H1 (cell line): ENCODE data around the gene OR10AD1. TPM values are rescaled to one million over a fixed set of nuclear protein-coding genes. Genes with fewer than 3 reads are reported as not detected.

Experiments used
- CTCF ChIA-PET: fragments of 300-600 bp; sonication (Branson Sonifier 250); formaldehyde crosslinking; loops from one replicate; lab custom pipeline; 2021; ENCODE audit not compliant: partially characterized antibody; lab: Charles Lee
- POLR2A ChIA-PET: fragments of 300-600 bp; sonication (Branson Sonifier 250); formaldehyde crosslinking; loops from one replicate; lab custom pipeline; 2021; ENCODE audit warnings: inconsistent platforms; ENCODE audit not compliant: partially characterized antibody; lab: Charles Lee
- DNase-seq, 2 experiments: peaks; one replicate each; pipeline versions ENCODE4 v3.0.0 to v3.0.0-alpha.2; 2010 to 2022; ENCODE audit warnings: low spot score in 2 of 2, low read depth in 1 of 2, mixed read lengths in 1 of 2
- FAIRE-seq: peaks from 2 replicates; lab custom pipeline; 2011; peaks lifted over from hg19 to GRCh38; lab: Jason Lieb, UNC
- H2AFZ ChIP-seq: 2 replicates; pipeline ENCODE4 v1.8.1; 2012; ENCODE audit warnings: low read length, inconsistent platforms
- H2AK5ac ChIP-seq: 2 replicates; pipeline ENCODE4 v1.6.1; 2013; ENCODE audit warnings: low read depth, low read length
- H2BK120ac ChIP-seq: replicated peaks from 2 replicates; pipeline ENCODE3; 2013; ENCODE audit warnings: low read depth, low read length, inconsistent platforms
- H2BK12ac ChIP-seq: 2 replicates; pipeline ENCODE4 v1.6.1; 2013; ENCODE audit warnings: low read depth, low read length
- H2BK15ac ChIP-seq: 2 replicates; pipeline ENCODE4 v1.6.1; 2013; ENCODE audit warnings: low read length
- H2BK20ac ChIP-seq: 2 replicates; pipeline ENCODE4 v1.6.1; 2013; ENCODE audit warnings: low read length
- H2BK5ac ChIP-seq: 2 replicates; pipeline ENCODE4 v1.6.1; 2013; ENCODE audit warnings: low read depth, low read length
- H3K14ac ChIP-seq: 2 replicates; pipeline ENCODE4 v1.6.1; 2013; ENCODE audit warnings: inconsistent platforms; ENCODE audit not compliant: insufficient read length
- H3K18ac ChIP-seq: 2 replicates; pipeline ENCODE4 v1.6.1; 2013; ENCODE audit warnings: low read length; ENCODE audit errors: extremely low read depth
- H3K23ac ChIP-seq: 2 replicates; pipeline ENCODE4 v1.6.1; 2013; ENCODE audit warnings: inconsistent platforms; ENCODE audit not compliant: insufficient read length
- H3K23me2 ChIP-seq: 2 replicates; pipeline ENCODE4 v1.6.1; 2013; ENCODE audit warnings: low read depth, low read length
- H3K27ac ChIP-seq: 2 replicates; pipeline ENCODE4 v1.6.1; 2011; ENCODE audit warnings: low read depth, low read length, inconsistent platforms
- H3K27me3 ChIP-seq, 4 experiments: replicated peaks in 1 of 4; 1 replicate in 1 of 4; 2 replicates in 3 of 4; pipeline versions ENCODE4 v1.6.1 to v1.8.1; 2011 to 2013; ENCODE audit warnings: low read length in 3 of 4, mild to moderate bottlenecking in 3 of 4, inconsistent platforms in 2 of 4, mixed read lengths in 2 of 4, moderate library complexity in 1 of 4; ENCODE audit not compliant: control insufficient read depth in 3 of 4, insufficient read depth in 3 of 4; ENCODE audit errors: extremely low read depth in 1 of 4
- H3K36me3 ChIP-seq, 4 experiments: 2 replicates each; pipeline versions ENCODE4 v1.6.1 to v1.8.1; 2011 to 2013; ENCODE audit warnings: mild to moderate bottlenecking in 4 of 4, low read length in 3 of 4, moderate library complexity in 2 of 4, control low read depth in 1 of 4, inconsistent platforms in 1 of 4; ENCODE audit not compliant: insufficient read depth in 4 of 4, control insufficient read depth in 2 of 4
- H3K4ac ChIP-seq: replicated peaks from 2 replicates; pipeline ENCODE3; 2013; ENCODE audit warnings: low read length, low read depth, mixed read lengths, inconsistent platforms; ENCODE audit not compliant: insufficient read length
- H3K4me1 ChIP-seq, 4 experiments: replicated peaks in 1 of 4; 1 replicate in 1 of 4; 2 replicates in 3 of 4; pipeline versions ENCODE4 v1.6.1 to v1.8.1; 2011 to 2013; ENCODE audit warnings: low read length in 3 of 4, inconsistent platforms in 2 of 4, mixed read lengths in 1 of 4; ENCODE audit not compliant: insufficient read depth in 4 of 4, control insufficient read depth in 3 of 4
- H3K4me2 ChIP-seq, 2 experiments: 2 replicates each; pipeline versions ENCODE4 v1.6.1 to v1.8.1; 2011 to 2013; ENCODE audit warnings: low read depth in 2 of 2, low read length in 2 of 2, control low read depth in 1 of 2, inconsistent platforms in 1 of 2, mild to moderate bottlenecking in 1 of 2; ENCODE audit not compliant: insufficient read depth in 1 of 2
- H3K4me3 ChIP-seq, 4 experiments: fragments of 200-600, 300-600 bp in 1 of 4; sonication (generic), shearing (Covaris generic), sonication (Bioruptor Twin) in 1 of 4; 2 replicates each; pipeline versions ENCODE4 v1.5.1 to v1.8.1; 2011 to 2016; ENCODE audit warnings: low read length in 4 of 4, low read depth in 3 of 4, control low read depth in 2 of 4, inconsistent platforms in 2 of 4, mild to moderate bottlenecking in 2 of 4, mixed read lengths in 1 of 4, moderate library complexity in 1 of 4; ENCODE audit not compliant: insufficient read depth in 2 of 4; ENCODE audit errors: extremely low read depth in 1 of 4
- H3K56ac ChIP-seq: replicated peaks from 2 replicates; pipeline ENCODE3; 2013; ENCODE audit warnings: low read depth, mild to moderate bottlenecking, mixed read lengths, low read length, inconsistent platforms; ENCODE audit not compliant: insufficient read length
- H3K79me1 ChIP-seq: 2 replicates; pipeline ENCODE4 v1.6.1; 2013; ENCODE audit warnings: low read depth, low read length, control low read depth
- H3K79me2 ChIP-seq, 2 experiments: 2 replicates each; pipeline versions ENCODE4 v1.6.1 to v1.8.1; 2012 to 2013; ENCODE audit warnings: low read length in 2 of 2, mild to moderate bottlenecking in 2 of 2, inconsistent platforms in 1 of 2; ENCODE audit not compliant: insufficient read depth in 2 of 2, control insufficient read depth in 1 of 2
- H3K9ac ChIP-seq, 4 experiments: replicated peaks in 1 of 4; 1 replicate in 1 of 4; 2 replicates in 3 of 4; pipeline versions ENCODE4 v1.6.1 to v1.8.1; 2011 to 2013; ENCODE audit warnings: low read depth in 3 of 4, low read length in 3 of 4, control low read depth in 2 of 4, mild to moderate bottlenecking in 2 of 4, moderate library complexity in 2 of 4, inconsistent platforms in 1 of 4; ENCODE audit errors: extremely low read depth in 1 of 4
- H3K9me3 ChIP-seq, 2 experiments: 2 replicates each; pipeline versions ENCODE4 v1.6.1 to v1.8.1; 2012 to 2013; ENCODE audit warnings: mild to moderate bottlenecking in 2 of 2, moderate library complexity in 2 of 2, control low read depth in 1 of 2, inconsistent platforms in 1 of 2, low read depth in 1 of 2, low read length in 1 of 2, mixed read lengths in 1 of 2; ENCODE audit not compliant: insufficient read depth in 2 of 2
- H4K20me1 ChIP-seq, 2 experiments: replicated peaks in 1 of 2; 2 replicates each; pipeline versions ENCODE3 to v1.8.1; 2011 to 2013; ENCODE audit warnings: inconsistent platforms in 2 of 2, low read length in 2 of 2, mild to moderate bottlenecking in 1 of 2; ENCODE audit not compliant: insufficient read depth in 2 of 2, control insufficient read depth in 1 of 2
- H4K5ac ChIP-seq: 2 replicates; pipeline ENCODE4 v1.6.1; 2013; ENCODE audit warnings: low read length, low read depth, mixed read lengths, inconsistent platforms; ENCODE audit not compliant: insufficient read length
- H4K8ac ChIP-seq: 2 replicates; pipeline ENCODE4 v1.8.0; 2013; ENCODE audit warnings: mild to moderate bottlenecking, moderate library complexity, low read length, inconsistent platforms; ENCODE audit not compliant: insufficient read depth; ENCODE audit errors: extremely low read depth
- H4K91ac ChIP-seq: replicated peaks from 2 replicates; pipeline ENCODE3; 2013; ENCODE audit warnings: low read length, mixed read lengths, inconsistent platforms; ENCODE audit not compliant: insufficient read length
- ASH2L ChIP-seq: fragments of 200-600, 300-600 bp; sonication (generic); IDR thresholded peaks from one replicate; pipeline ENCODE4 v1.7.1; 2017; ENCODE audit warnings: low read length
- CBX8 ChIP-seq: fragments of 300-800, 300-1000 bp; sonication (generic); IDR thresholded peaks from 2 replicates; pipeline ENCODE4 v1.7.1; 2016; ENCODE audit warnings: low read depth, low read length, borderline replicate concordance
- CTBP2 ChIP-seq: IDR thresholded peaks from 2 replicates; pipeline ENCODE4 v1.7.0; 2011; ENCODE audit warnings: borderline replicate concordance, mild to moderate bottlenecking, moderate library complexity, mixed read lengths, low read length; ENCODE audit not compliant: insufficient read depth, insufficient read length
- E2F6 ChIP-seq: IDR thresholded peaks from 2 replicates; pipeline ENCODE4 v1.6.1; 2012; ENCODE audit warnings: inconsistent platforms
- EZH2 ChIP-seq: fragments of 200-600 bp; sonication (generic); IDR thresholded peaks from 2 replicates; pipeline ENCODE4 v1.7.1; 2012; ENCODE audit warnings: low read depth, mild to moderate bottlenecking, moderate library complexity, low read length, inconsistent platforms; ENCODE audit not compliant: severe bottlenecking
- POLR2A ChIP-seq, 2 experiments: IDR thresholded peaks; 1 replicate in 1 of 2; 2 replicates in 1 of 2; pipeline ENCODE4 v1.6.1; 2011; ENCODE audit warnings: low read depth in 2 of 2, low read length in 2 of 2, mild to moderate bottlenecking in 2 of 2; ENCODE audit errors: control extremely low read depth in 1 of 2
- POLR2AphosphoS5 ChIP-seq: IDR thresholded peaks from 2 replicates; pipeline ENCODE4 v1.6.1; 2011; ENCODE audit warnings: low read depth, low read length
- RFX5 ChIP-seq: IDR thresholded peaks from 2 replicates; pipeline ENCODE4 v1.6.1; 2011; ENCODE audit warnings: low read depth, low read length, improper control_type of control experiment, borderline replicate concordance
- RNF2 ChIP-seq: fragments of 200-900, 300-1000 bp; sonication (generic); IDR thresholded peaks from 2 replicates; pipeline ENCODE4 v1.7.1; 2016; ENCODE audit warnings: borderline replicate concordance, low read depth, mild to moderate bottlenecking, antibody characterized with exemption, low read length; ENCODE audit not compliant: poor library complexity, severe bottlenecking; ENCODE audit errors: missing control alignments
- SP2 ChIP-seq: IDR thresholded peaks from 2 replicates; pipeline ENCODE4 v1.6.1; 2012; ENCODE audit warnings: mild to moderate bottlenecking, low read length, inconsistent platforms
- TBP ChIP-seq: IDR thresholded peaks from 2 replicates; pipeline ENCODE4 v1.6.1; 2011; ENCODE audit warnings: low read depth, low read length, improper control_type of control experiment
- TEAD4 ChIP-seq: IDR thresholded peaks from 2 replicates; pipeline ENCODE4 v1.6.1; 2012; ENCODE audit warnings: low read depth, low read length, inconsistent platforms, mixed read lengths
- polyA plus RNA-seq, 7 experiments: library from polyadenylated mRNA; depleted of rRNA in 3 of 7; stranded (reverse) in 5 of 7; unstranded in 2 of 7; fragments of >200 nt in 5 of 7; fragments of 200-250 nt in 2 of 7; gene quantifications; 1 replicate in 5 of 7; 2 replicates in 1 of 7; 4 replicates in 1 of 7; pipeline versions ENCODE4 v1.2.1 to v1.2.3, GENCODE V29; 2011 to 2013; ENCODE audit warnings: missing spikeins in 2 of 7, mixed read lengths in 2 of 7
- total RNA-seq: library from RNA; stranded (reverse); fragmentation: NEBNext Ultra II Directional; extraction: Animal tissue kit (Norgen Biotek cat#: 25700); gene quantifications from 2 replicates; pipeline ENCODE4 v1.2.1, GENCODE V29; 2021
- TF ChIP-seq, protein P1 (sequence below), 3 experiments: IDR thresholded peaks; 1 replicate in 2 of 3; 2 replicates in 1 of 3; pipeline versions ENCODE4 v1.5.1 to v1.6.1; 2011; ENCODE audit warnings: low read length in 3 of 3, mild to moderate bottlenecking in 3 of 3, inconsistent platforms in 2 of 3, low read depth in 1 of 3, moderate library complexity in 1 of 3; ENCODE audit not compliant: insufficient read depth in 1 of 3; ENCODE audit errors: control extremely low read depth in 1 of 3

The OR10AD1 gene
- total and polyA plus RNA-seq, 2 of the 8 experiments (the other 6 are each of a cell fraction or from before 2014, with no cell fraction given) = not detected

DNA sequence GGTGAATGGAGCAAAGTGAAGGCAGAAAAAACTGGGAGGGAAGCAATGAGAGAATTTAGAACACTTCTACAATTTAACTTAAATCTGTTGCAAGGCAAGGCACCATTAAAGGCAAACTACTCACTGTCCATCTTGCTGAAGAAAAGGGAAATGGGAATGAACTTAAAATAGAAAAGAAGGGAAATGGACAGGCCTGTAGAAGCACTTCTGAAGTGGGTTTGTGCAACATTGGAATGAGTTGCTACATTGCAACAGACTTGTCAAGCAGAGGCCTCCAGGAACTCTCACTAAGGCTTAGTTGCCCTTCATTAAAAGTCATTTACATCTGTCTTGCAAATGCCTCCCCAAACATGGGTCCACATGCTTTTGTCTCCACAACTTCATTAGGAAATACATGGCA is 13.7 kb upstream of the OR10AD1 start:
- no peak overlapping the region for H2BK12ac ChIP-seq
- H4K91ac ChIP-seq = no peak overlapping the region
- no peak overlapping the region for H3K9ac ChIP-seq
- H3K36me3 ChIP-seq = no peaks in the 10 kb centered on the region
- H2BK120ac ChIP-seq = no peak overlapping the region
- no peak overlapping the region for H3K4me2 ChIP-seq
- H2BK15ac ChIP-seq = no peak overlapping the region
- no peak overlapping the region for H2BK5ac ChIP-seq
- POLR2A ChIA-PET = no interaction called here
- no peak overlapping the region for H3K56ac ChIP-seq
- no peak for DNase-seq
- H4K20me1 ChIP-seq = no peaks in the 10 kb centered on the region
- no peak overlapping the region for H4K8ac ChIP-seq
- no peak overlapping the region for H3K14ac ChIP-seq
- CTCF ChIA-PET = no interaction called here
- H3K23me2 ChIP-seq = no peaks in the 10 kb centered on the region
- H3K4me3 ChIP-seq = no peak overlapping the region
- H2AK5ac ChIP-seq = no peak overlapping the region
- no peak overlapping the region for H3K4ac ChIP-seq
- no peaks in the 10 kb centered on the region; a peak in 1 of 7 replicates for H3K27me3 ChIP-seq
- H3K23ac ChIP-seq = no peak overlapping the region
- no peak for FAIRE-seq
- H3K9me3 ChIP-seq = no peaks in the 10 kb centered on the region
- H4K5ac ChIP-seq = no peak overlapping the region
- no peaks in the 10 kb centered on the region for H3K79me1 ChIP-seq
- no peaks in the 10 kb centered on the region for H3K4me1 ChIP-seq
- no peak overlapping the region for H2AFZ ChIP-seq
- H3K79me2 ChIP-seq = no peaks in the 10 kb centered on the region
- H2BK20ac ChIP-seq = no peak overlapping the region
- H3K27ac ChIP-seq = no peak overlapping the region
- no peak overlapping the region for H3K18ac ChIP-seq
- TF ChIP-seq CTBP2 (no peak), TBP (no peak), CBX8 (no peak), ASH2L (no peak), POLR2A (IDR thresholded peaks at IDR 0.05; ENCODE audit: control extremely low read depth in 1 of 2, low read depth in 2 of 2, low read length in 2 of 2) (no peak), EZH2 (no peak), TEAD4 (no peak), RFX5 (no peak), SP2 (no peak), E2F6 (no peak), RNF2 (no peak), POLR2AphosphoS5 (no peak)
- TF ChIP-seq, protein P1, sequence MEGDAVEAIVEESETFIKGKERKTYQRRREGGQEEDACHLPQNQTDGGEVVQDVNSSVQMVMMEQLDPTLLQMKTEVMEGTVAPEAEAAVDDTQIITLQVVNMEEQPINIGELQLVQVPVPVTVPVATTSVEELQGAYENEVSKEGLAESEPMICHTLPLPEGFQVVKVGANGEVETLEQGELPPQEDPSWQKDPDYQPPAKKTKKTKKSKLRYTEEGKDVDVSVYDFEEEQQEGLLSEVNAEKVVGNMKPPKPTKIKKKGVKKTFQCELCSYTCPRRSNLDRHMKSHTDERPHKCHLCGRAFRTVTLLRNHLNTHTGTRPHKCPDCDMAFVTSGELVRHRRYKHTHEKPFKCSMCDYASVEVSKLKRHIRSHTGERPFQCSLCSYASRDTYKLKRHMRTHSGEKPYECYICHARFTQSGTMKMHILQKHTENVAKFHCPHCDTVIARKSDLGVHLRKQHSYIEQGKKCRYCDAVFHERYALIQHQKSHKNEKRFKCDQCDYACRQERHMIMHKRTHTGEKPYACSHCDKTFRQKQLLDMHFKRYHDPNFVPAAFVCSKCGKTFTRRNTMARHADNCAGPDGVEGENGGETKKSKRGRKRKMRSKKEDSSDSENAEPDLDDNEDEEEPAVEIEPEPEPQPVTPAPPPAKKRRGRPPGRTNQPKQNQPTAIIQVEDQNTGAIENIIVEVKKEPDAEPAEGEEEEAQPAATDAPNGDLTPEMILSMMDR (IDR thresholded peaks at IDR 0.05; ENCODE audit: control extremely low read depth in 1 of 3, insufficient read depth in 1 of 3, low read depth in 1 of 3, low read length in 3 of 3) = no peak
